Neural cell (in vitro differentiated cells): Measurements from ENCODE around the gene PLPP3. TPM values are rescaled to one million over a fixed set of nuclear protein-coding genes. Genes with fewer than 3 reads are reported as not detected.

Source experiments
- H2AFZ ChIP-seq: fragments of 200-600, 300-800 bp; sonication (generic), shearing (Covaris generic); 2 replicates; pipeline ENCODE4 v1.6.0; 2014; ENCODE audit warnings: low read depth, mild to moderate bottlenecking, antibody characterized with exemption, low read length, moderate library complexity
- H3F3A ChIP-seq: fragments of 200-600 bp; shearing (Covaris generic); 2 replicates; pipeline ENCODE4 v1.6.1; 2016; ENCODE audit warnings: mild to moderate bottlenecking, moderate library complexity, mixed read lengths, antibody characterized with exemption, low read length; ENCODE audit not compliant: insufficient read depth, poor library complexity, severe bottlenecking
- H3K27ac ChIP-seq: fragments of 200-600, 300-800 bp; sonication (generic), shearing (Covaris generic); 2 replicates; pipeline ENCODE4 v1.5.1; 2014; ENCODE audit warnings: mild to moderate bottlenecking, low read length, moderate library complexity
- H3K27me3 ChIP-seq: fragments of 300-800, 200-600 bp; sonication (generic), shearing (Covaris generic); 2 replicates; pipeline ENCODE4 v1.6.0; 2014; ENCODE audit warnings: mild to moderate bottlenecking, low read depth, low read length, moderate library complexity; ENCODE audit not compliant: insufficient read depth
- H3K36me3 ChIP-seq: fragments of 300-800, 200-600 bp; sonication (generic), shearing (Covaris generic); 2 replicates; pipeline ENCODE4 v1.5.1; 2014; ENCODE audit warnings: mild to moderate bottlenecking, antibody characterized with exemption, low read length, moderate library complexity; ENCODE audit not compliant: insufficient read depth
- H3K4me2 ChIP-seq: fragments of 300-800, 200-600 bp; sonication (generic), shearing (Covaris generic); 2 replicates; pipeline ENCODE4 v1.6.0; 2014; ENCODE audit warnings: mild to moderate bottlenecking, low read length
- H3K4me3 ChIP-seq: fragments of 300-800, 200-600 bp; sonication (generic), shearing (Covaris generic); 2 replicates; pipeline ENCODE4 v1.5.1; 2014; ENCODE audit warnings: mild to moderate bottlenecking, low read length, moderate library complexity
- H3K79me2 ChIP-seq: fragments of 200-600 bp; shearing (Covaris generic); replicated peaks from 2 replicates; pipeline ENCODE4 v1.6.0; 2014; ENCODE audit warnings: mild to moderate bottlenecking, low read length, moderate library complexity; ENCODE audit not compliant: insufficient read depth
- H3K9ac ChIP-seq: fragments of 300-800, 200-600 bp; sonication (generic), shearing (Covaris generic); 2 replicates; pipeline ENCODE4 v1.6.1; 2016; ENCODE audit warnings: mild to moderate bottlenecking, low read length, mixed read lengths
- H3K9me2 ChIP-seq: fragments of 200-600 bp; shearing (Covaris generic); 2 replicates; pipeline ENCODE4 v1.6.1; 2016; ENCODE audit warnings: mild to moderate bottlenecking, low read length, mixed read lengths; ENCODE audit not compliant: insufficient read depth
- H3K9me3 ChIP-seq: fragments of 200-600, 300-800 bp; sonication (generic), shearing (Covaris generic); 2 replicates; pipeline ENCODE4 v1.6.1; 2016; ENCODE audit warnings: mild to moderate bottlenecking, mixed run types, low read length, moderate library complexity, mixed read lengths
- H4K20me1 ChIP-seq: fragments of 200-600 bp; shearing (Covaris generic); 2 replicates; pipeline ENCODE4 v1.6.1; 2016; ENCODE audit warnings: mild to moderate bottlenecking, mixed run types; ENCODE audit not compliant: insufficient read depth
- CTCF ChIP-seq: fragments of 450-650 bp; IDR thresholded peaks from 2 replicates; pipeline ENCODE4 v1.5.1; 2014; ENCODE audit warnings: antibody characterized with exemption, mild to moderate bottlenecking, moderate library complexity; ENCODE audit not compliant: poor library complexity, severe bottlenecking
- EP300 ChIP-seq: fragments of 450-650 bp; conservative IDR thresholded peaks from 2 replicates; pipeline ENCODE4 v1.6.1; 2014; ENCODE audit warnings: antibody characterized with exemption, mild to moderate bottlenecking, moderate library complexity; ENCODE audit not compliant: poor library complexity, severe bottlenecking
- EZH2 ChIP-seq: fragments of 200-600, 300-800 bp; shearing (Covaris generic), sonication (generic); IDR thresholded peaks from 2 replicates; pipeline ENCODE4 v1.6.1; 2014; ENCODE audit warnings: antibody characterized with exemption, low read length, borderline replicate concordance, mild to moderate bottlenecking; ENCODE audit not compliant: insufficient read depth, poor library complexity, severe bottlenecking
- MXI1 ChIP-seq: fragments of 450-650 bp; conservative IDR thresholded peaks from 2 replicates; pipeline ENCODE4 v1.6.1; 2014; ENCODE audit warnings: antibody characterized with exemption, mild to moderate bottlenecking; ENCODE audit not compliant: poor library complexity, severe bottlenecking
- RAD21 ChIP-seq: fragments of 450-650 bp; conservative IDR thresholded peaks from 2 replicates; pipeline ENCODE4 v1.6.1; 2014; ENCODE audit warnings: antibody characterized with exemption, mild to moderate bottlenecking, moderate library complexity
- polyA plus RNA-seq: library from polyadenylated mRNA; depleted of rRNA; stranded (reverse); fragments of >200 nt; gene quantifications from 2 replicates; pipeline ENCODE4 v1.2.3, GENCODE V29; 2014
- TF ChIP-seq, protein P1 (sequence below): IDR thresholded peaks from 2 replicates; pipeline ENCODE4 v1.6.1; 2012; ENCODE audit warnings: borderline replicate concordance

Gene PLPP3
- polyA plus RNA-seq, 1 donor from 2014 or later = 2.1 TPM

DNA sequence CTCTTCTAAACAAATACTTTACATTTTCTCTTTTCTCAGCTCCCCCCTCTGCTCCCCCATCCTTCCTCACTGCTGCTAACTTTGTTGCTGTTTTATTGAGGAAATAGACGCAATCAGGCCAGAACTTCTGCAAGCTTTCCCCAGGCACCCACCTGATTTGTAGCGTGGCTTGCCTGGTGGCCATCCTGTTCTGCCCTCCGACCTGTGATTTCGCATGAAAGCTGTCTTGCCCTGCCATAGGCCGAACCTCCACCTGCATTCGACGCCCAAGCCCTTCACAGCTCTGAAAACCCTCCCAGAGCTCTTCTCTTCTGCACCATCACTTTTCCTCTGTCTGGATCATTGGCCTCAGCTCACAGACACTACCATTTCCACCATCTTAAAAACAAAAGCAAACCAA, 100.6 kb downstream of the PLPP3 start:
- Histone ChIP-seq H3K79me2 (no peaks in the 10 kb centered on the region), H3K9ac (no peak overlapping the region), H4K20me1 (no peaks in the 10 kb centered on the region), H3K4me3 (no peak overlapping the region), H2AFZ (no peak overlapping the region), H3K27me3 (peaks cover 20% of the 10 kb centered on the region), H3K4me2 (no peak overlapping the region), H3K9me2 (no peaks in the 10 kb centered on the region), H3F3A (no peaks in the 10 kb centered on the region), H3K9me3 (no peaks in the 10 kb centered on the region), H3K27ac (no peak overlapping the region), H3K36me3 (no peaks in the 10 kb centered on the region)
- TF ChIP-seq RAD21 (no peak), EP300 (no peak), CTCF (no peak), MXI1 (no peak), EZH2 (no peak)

GRCh38 chr1:56477164-56478111, 101.9 kb downstream of the PLPP3 start:
- no peaks in the 10 kb centered on the region for H3K36me3 ChIP-seq
- no peak for TF ChIP-seq RAD21
- no peak for TF ChIP-seq EP300
- TF ChIP-seq, protein P1, sequence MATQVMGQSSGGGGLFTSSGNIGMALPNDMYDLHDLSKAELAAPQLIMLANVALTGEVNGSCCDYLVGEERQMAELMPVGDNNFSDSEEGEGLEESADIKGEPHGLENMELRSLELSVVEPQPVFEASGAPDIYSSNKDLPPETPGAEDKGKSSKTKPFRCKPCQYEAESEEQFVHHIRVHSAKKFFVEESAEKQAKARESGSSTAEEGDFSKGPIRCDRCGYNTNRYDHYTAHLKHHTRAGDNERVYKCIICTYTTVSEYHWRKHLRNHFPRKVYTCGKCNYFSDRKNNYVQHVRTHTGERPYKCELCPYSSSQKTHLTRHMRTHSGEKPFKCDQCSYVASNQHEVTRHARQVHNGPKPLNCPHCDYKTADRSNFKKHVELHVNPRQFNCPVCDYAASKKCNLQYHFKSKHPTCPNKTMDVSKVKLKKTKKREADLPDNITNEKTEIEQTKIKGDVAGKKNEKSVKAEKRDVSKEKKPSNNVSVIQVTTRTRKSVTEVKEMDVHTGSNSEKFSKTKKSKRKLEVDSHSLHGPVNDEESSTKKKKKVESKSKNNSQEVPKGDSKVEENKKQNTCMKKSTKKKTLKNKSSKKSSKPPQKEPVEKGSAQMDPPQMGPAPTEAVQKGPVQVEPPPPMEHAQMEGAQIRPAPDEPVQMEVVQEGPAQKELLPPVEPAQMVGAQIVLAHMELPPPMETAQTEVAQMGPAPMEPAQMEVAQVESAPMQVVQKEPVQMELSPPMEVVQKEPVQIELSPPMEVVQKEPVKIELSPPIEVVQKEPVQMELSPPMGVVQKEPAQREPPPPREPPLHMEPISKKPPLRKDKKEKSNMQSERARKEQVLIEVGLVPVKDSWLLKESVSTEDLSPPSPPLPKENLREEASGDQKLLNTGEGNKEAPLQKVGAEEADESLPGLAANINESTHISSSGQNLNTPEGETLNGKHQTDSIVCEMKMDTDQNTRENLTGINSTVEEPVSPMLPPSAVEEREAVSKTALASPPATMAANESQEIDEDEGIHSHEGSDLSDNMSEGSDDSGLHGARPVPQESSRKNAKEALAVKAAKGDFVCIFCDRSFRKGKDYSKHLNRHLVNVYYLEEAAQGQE = no peak
- TF ChIP-seq EZH2 = no peak
- H3K9ac ChIP-seq = peak overlapping the region; percentile 43
- no peak overlapping the region for H3K4me2 ChIP-seq
- no peaks in the 10 kb centered on the region for H3K79me2 ChIP-seq
- H3K9me2 ChIP-seq = no peaks in the 10 kb centered on the region
- no peaks in the 10 kb centered on the region for H3K9me3 ChIP-seq
- H3K4me3 ChIP-seq = peak overlapping the region; percentile 58
- H2AFZ ChIP-seq = peak overlapping the region; percentile 31
- peaks cover 20% of the 10 kb centered on the region for H3K27me3 ChIP-seq
- no peaks in the 10 kb centered on the region for H4K20me1 ChIP-seq
- no peaks in the 10 kb centered on the region for H3F3A ChIP-seq
- no peak overlapping the region for H3K27ac ChIP-seq
